Measurements from ENCODE around the gene DMRTC1B.
"Not testable (repeated sequence)": the region's sequence is repeated elsewhere in the genome, so short reads cannot be mapped to it uniquely, and the experiment has no call there.

The DMRTC1B gene

GRCh38 chrX:72776653-72777466, at the start of gene DMRTC1B:
DMRTC1B (plus strand) TSS chrX:72776890; CDS start chrX:72845136, 68,246 bp downstream.
- not testable (repeated sequence) for DNase-seq (ENCODE audit: low read depth)

GRCh38 chrX:72727846-72728245, 48.8 kb upstream of the DMRTC1B start:
- peak; percentile 1 for DNase-seq (ENCODE audit: low read depth)

GRCh38 chrX:72733636-72734035, 43.1 kb upstream of the DMRTC1B start:
- DNase-seq (ENCODE audit: low read depth): not testable (repeated sequence)

GRCh38 chrX:72735561-72735960, 41.1 kb upstream of the DMRTC1B start:
- DNase-seq (ENCODE audit: low read depth): peak; percentile 31

- DNase-seq (ENCODE audit: low read depth): not testable (repeated sequence)
These were observed 31.1 kb upstream of the DMRTC1B start for GRCh38 chrX:72745546-72745945.

GRCh38 chrX:72748545-72748944, 28.1 kb upstream of the DMRTC1B start:
- not testable (repeated sequence) for DNase-seq (ENCODE audit: low read depth)

GRCh38 chrX:72760454-72760853, 16.2 kb upstream of the DMRTC1B start:
- DNase-seq (ENCODE audit: low read depth): not testable (repeated sequence)

- not testable (repeated sequence) for DNase-seq (ENCODE audit: low read depth)
These were observed 739 bp downstream of the DMRTC1B start for GRCh38 chrX:72777467-72777790.

- not testable (repeated sequence) for DNase-seq (ENCODE audit: low read depth)
These were observed 1.5 kb downstream of the DMRTC1B start for GRCh38 chrX:72778146-72778545.

GRCh38 chrX:72782560-72782959, 5.9 kb downstream of the DMRTC1B start, which contains the start of gene FAM236B:
FAM236B (minus strand) TSS chrX:72782660; CDS start chrX:72782560, 100 bp downstream.
- not testable (repeated sequence) for DNase-seq (ENCODE audit: low read depth)

- DNase-seq (ENCODE audit: low read depth): not testable (repeated sequence)
These were observed 6.8 kb downstream of the DMRTC1B start for GRCh38 chrX:72783365-72783936.

- DNase-seq (ENCODE audit: low read depth): not testable (repeated sequence)
These were observed 7.3 kb downstream of the DMRTC1B start for GRCh38 chrX:72783964-72784363.

GRCh38 chrX:72788142-72788541, 11.5 kb downstream of the DMRTC1B start:
- not testable (repeated sequence) for DNase-seq (ENCODE audit: low read depth)

- DNase-seq (ENCODE audit: low read depth): not testable (repeated sequence)
These were observed 13.7 kb downstream of the DMRTC1B start for GRCh38 chrX:72790390-72790789.

GRCh38 chrX:72808110-72808509, 31.4 kb downstream of the DMRTC1B start, which contains the start of gene FAM236D:
FAM236D (minus strand) TSS chrX:72808210; CDS start chrX:72808110, 100 bp downstream.
- DNase-seq (ENCODE audit: low read depth): not testable (repeated sequence)

GRCh38 chrX:72830701-72831100, 54.0 kb downstream of the DMRTC1B start:
- not testable (repeated sequence) for DNase-seq (ENCODE audit: low read depth)

GRCh38 chrX:72837532-72837931, 60.8 kb downstream of the DMRTC1B start:
- DNase-seq (ENCODE audit: low read depth): not testable (repeated sequence)

GRCh38 chrX:72882898-72883297, 106.2 kb downstream of the DMRTC1B start:
- DNase-seq (ENCODE audit: low read depth): not testable (repeated sequence)

- DNase-seq (ENCODE audit: low read depth): not testable (repeated sequence)
These were observed 113.0 kb downstream of the DMRTC1B start for GRCh38 chrX:72889740-72890139.
